Activated naive CD4-positive, alpha-beta T cell treated with anti-CD3 and anti-CD28 coated beads, Interleukin-2, amount 50 U/mL, for 16 hours (primary cell): ENCODE results near the gene HCFC1R1.
A peak's percentile ranks its signal among the peaks of the same experiment; 100 is the strongest.

Experiments
- DNase-seq: peaks from one replicate; pipeline ENCODE4 v3.0.0-alpha.2; 2020

The HCFC1R1 gene

GRCh38 chr16:3015865-3016521, 7.7 kb downstream of the HCFC1R1 start:
- DNase-seq, result no peak

DNA sequence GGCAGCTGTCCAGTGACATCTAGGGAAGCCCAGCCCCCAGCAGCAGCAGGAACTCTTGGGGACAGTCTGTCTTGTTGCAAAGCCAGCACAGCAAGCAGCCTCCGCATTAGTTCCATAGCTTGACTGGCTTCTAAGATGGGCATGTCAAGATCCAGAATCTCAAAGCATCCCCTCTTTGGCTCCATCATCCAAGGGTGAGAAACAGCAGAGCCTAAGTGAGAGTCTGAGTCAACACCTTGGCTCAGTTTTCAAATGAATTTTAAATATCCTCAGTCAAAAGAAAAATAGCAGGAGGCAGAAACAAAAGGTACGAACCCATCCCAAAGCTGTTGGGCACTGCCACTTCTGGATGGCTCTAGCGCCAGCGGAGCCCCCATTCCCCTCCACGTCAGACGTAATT, 8.8 kb downstream of the HCFC1R1 start:
- no peak for DNase-seq

- DNase-seq, result no peak
These were observed 9.6 kb downstream of the HCFC1R1 start for GRCh38 chr16:3013998-3014690.

DNA sequence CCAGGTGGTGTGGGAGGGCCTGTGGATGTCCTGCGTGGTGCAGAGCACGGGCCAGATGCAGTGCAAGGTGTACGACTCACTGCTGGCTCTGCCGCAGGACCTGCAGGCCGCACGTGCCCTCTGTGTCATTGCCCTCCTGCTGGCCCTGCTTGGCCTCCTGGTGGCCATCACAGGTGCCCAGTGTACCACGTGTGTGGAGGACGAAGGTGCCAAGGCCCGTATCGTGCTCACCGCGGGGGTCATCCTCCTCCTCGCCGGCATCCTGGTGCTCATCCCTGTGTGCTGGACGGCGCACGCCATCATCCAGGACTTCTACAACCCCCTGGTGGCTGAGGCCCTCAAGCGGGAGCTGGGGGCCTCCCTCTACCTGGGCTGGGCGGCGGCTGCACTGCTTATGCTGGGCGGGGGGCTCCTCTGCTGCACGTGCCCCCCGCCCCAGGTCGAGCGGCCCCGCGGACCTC, 10.2 kb downstream of the HCFC1R1 start:
- no peak for DNase-seq

DNA sequence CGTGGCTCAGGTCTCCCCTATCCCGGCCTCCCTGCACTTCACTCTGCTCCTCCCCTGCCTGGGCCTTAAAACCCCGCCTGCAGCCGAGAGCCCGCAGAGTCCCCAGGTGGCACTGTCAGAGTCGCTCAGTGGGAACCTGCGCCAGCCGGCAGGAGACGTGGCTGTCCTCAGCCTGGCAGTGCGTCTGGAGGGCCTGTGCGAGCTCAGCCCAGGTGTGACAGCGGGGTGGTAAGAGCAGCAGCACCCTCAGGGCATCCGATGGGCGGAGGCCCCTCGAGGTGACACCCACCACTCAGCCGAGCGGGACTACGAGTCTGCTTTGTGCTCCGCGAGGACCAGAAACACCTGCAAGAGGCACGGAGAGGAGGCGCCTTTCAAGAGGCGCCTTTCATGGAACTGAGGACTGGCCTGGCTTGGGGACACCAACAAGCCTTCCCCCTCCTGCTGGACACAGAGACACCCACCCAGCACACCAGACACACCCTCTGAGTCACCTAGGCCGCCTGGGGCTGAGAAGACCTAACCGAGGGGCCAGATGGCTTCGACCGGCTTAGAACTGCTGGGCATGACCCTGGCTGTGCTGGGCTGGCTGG, 10.8 kb downstream of the HCFC1R1 start, which contains the start of gene CLDN9:
Gene CLDN9, plus strand, starts transcription at position 96 of the 593 bp plus-strand sequence. Its CDS starts 440 bp downstream, at position 536.
- no peak for DNase-seq

DNA sequence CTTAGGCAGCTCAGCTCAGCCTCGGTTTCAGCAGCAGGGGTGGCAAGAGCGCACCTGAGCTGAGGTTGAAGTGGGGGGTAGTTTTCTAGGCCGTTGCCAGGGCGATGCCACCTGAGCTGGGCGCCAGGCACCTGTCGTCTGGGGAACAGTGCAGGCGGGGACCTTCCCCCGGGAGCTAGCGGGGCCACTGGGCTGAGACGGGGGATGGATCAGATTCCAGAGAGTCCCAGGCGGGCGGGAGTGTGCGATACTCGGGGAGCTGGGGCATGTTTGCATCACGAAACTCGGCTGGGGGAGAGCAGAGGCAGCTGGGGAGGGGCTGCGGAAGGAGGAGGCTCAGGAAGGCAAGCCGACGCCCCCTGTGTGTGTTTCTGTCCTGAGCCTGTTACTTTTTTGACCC, 11.5 kb downstream of the HCFC1R1 start:
- DNase-seq, result no peak

DNA sequence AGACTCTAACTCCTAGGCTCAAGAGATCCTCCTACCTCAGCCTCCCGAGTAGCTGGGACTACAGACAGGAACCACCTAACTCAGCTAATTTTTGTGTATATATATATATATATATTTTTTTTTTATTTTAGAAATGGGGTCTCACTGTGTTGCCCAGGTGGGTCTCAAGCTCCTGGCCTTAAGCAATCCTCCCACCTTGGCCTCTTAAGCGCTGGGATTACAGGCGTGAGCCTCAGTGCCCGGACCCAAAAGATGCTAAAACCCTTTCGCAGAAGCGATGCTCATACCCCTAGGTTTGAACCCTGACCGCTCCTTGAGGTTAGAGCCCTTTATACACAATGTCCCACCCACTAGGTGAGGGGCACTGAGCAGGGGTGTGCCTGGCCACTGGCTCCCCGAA, 13.2 kb downstream of the HCFC1R1 start:
- DNase-seq, result no peak

GRCh38 chr16:3009568-3010390, 14.0 kb downstream of the HCFC1R1 start:
- no peak for DNase-seq

DNA sequence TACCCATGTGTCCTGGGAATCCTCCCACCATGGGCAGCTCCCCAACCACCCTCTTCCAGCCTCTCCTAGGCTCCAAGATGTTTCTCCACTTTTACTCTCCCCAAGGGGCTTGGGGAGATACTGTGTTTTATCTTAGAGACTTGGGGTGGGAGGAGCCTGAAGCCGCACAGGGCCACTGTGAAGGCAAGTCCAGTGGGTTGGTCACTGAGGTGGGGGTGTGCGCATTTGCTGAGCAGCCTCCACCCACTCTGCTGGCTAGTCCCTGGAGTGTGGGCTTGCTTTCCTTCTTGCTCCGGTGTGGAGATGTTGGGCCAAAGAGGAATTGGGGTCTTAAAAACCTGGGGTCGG, 15.1 kb downstream of the HCFC1R1 start:
- no peak for DNase-seq

DNA sequence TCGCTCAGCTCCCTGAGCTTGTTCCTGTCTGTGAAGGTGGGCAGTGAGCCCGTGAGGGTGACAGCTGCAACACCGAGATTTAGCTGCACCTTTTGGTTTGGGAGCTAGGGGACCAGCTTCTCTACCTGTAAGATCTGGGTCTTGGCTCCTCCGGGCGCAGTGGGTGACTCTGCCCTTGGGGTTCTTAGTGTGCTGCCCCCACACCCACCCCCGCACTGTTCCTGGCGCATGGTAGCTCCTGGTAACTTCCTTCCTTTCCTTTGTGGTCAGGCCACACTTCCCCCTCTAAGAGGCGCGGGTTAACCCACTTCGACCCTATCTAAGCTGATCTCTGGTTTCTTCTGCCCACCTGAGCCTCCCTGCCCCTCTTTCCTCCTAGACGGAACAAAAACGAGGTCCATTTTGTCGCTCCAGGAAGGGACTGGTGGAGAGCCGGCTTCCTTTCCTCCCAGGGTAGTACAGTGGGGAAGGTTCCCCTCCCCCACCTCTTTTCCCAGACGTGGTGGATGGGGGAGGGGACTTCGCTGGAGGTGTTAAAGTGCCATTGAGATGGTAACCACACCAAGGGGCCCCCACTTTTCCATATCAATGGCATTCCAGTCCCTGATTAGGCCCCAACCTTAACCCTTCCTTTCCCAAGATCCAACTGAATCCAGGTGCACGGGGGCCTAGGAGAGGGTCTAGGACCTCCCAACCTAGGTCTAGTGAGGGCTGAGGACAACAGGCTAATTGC, 15.6 kb downstream of the HCFC1R1 start:
- DNase-seq, result no peak

GRCh38 chr16:3007059-3007956, 16.4 kb downstream of the HCFC1R1 start:
- DNase-seq, result no peak

- DNase-seq, result no peak
These were observed 18.9 kb downstream of the HCFC1R1 start for GRCh38 chr16:3004781-3005284.

- DNase-seq, result no peak
These were observed 19.4 kb downstream of the HCFC1R1 start for GRCh38 chr16:3004319-3004718.

GRCh38 chr16:3003582-3004270, 20.0 kb downstream of the HCFC1R1 start:
- peak; percentile 96 for DNase-seq

DNA sequence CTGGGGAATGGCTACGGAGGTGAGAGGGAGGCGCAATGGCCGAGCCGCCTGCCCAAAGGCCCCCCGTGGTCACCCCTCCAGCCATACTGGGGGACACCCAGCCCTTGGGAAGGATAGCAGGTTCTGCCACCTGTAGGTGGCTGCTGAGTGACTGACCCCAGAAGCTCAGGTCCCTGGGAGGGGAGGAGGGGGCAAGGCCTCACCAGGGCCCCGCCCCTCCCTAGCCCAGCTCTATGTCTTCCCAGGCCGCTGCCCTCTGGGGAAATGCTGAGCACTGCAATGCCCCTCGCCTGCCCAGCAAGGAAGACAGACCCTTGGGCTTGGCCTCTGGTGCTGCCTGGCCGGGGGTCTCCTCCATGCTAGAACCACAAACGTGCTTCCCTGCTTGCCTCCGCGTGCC, 22.4 kb downstream of the HCFC1R1 start:
- no peak for DNase-seq

- DNase-seq, result no peak
These were observed 23.2 kb downstream of the HCFC1R1 start for GRCh38 chr16:3000540-3000939.

DNA sequence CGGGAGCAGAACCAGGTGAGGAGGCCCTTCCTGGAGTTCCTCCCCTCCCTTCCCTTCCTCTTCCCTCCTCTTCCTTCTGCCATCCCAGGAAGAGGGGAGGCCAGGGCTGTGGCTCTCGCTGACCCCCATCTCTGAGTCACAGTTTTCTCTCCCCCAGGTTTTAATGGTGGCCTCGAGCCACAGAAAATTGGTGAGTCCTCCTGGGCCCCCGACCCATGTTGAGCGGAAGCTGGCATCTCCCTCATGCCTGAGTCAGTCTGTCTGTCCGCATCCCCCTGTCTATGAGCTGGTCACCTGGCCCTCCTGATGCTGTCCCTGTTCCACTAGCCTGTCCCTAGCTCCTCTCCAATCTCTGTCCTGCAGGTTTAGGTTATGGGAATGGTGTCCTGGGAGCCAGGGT, 23.8 kb downstream of the HCFC1R1 start:
- DNase-seq, result no peak

- DNase-seq, result no peak
These were observed 27.4 kb downstream of the HCFC1R1 start for GRCh38 chr16:2996298-2996697.

GRCh38 chr16:2992383-2993081, 31.2 kb downstream of the HCFC1R1 start:
- DNase-seq, result no peak
